AG09319 (cell line): ENCODE data around the gene PRKCG.
"Not testable (repeated sequence)": the region's sequence is repeated elsewhere in the genome, so short reads cannot be mapped to it uniquely, and the experiment has no call there.

ENCODE experiments used
- DNase-seq: peaks from one replicate; pipeline ENCODE4 v3.0.0-alpha.2; 2010; ENCODE audit warnings: low read depth; ENCODE audit errors: extremely low read depth
- CTCF ChIP-seq: IDR thresholded peaks from 2 replicates; pipeline ENCODE4 v1.5.1; 2011; ENCODE audit warnings: low read depth, mild to moderate bottlenecking, inconsistent platforms, low read length, moderate library complexity

Gene PRKCG

GRCh38 chr19:53881482-53882390 lies at the start of gene PRKCG:
PRKCG (plus strand) TSS chr19:53882197; CDS start chr19:53882495, 298 bp downstream.
- DNase-seq = no peak
- TF ChIP-seq CTCF = peak; percentile 35

GRCh38 chr19:53832861-53833260 lies 49.1 kb upstream of the PRKCG start:
- DNase-seq = not testable (repeated sequence)

- DNase-seq = not testable (repeated sequence)
These were observed 43.6 kb upstream of the PRKCG start for GRCh38 chr19:53838446-53838845.

GRCh38 chr19:53840241-53840640 lies 41.8 kb upstream of the PRKCG start:
- not testable (repeated sequence) for DNase-seq

- DNase-seq = peak; percentile 76
These were observed 41.1 kb upstream of the PRKCG start for GRCh38 chr19:53840914-53841313.

GRCh38 chr19:53844849-53845246 lies 37.1 kb upstream of the PRKCG start:
- no peak for TF ChIP-seq CTCF
- DNase-seq = no peak

GRCh38 chr19:53847555-53847954 lies 34.4 kb upstream of the PRKCG start:
- DNase-seq = no peak
- no peak for TF ChIP-seq CTCF

GRCh38 chr19:53849237-53849676 lies 32.7 kb upstream of the PRKCG start:
- no peak for DNase-seq
- no peak for TF ChIP-seq CTCF

GRCh38 chr19:53853707-53854106 lies 28.3 kb upstream of the PRKCG start:
- TF ChIP-seq CTCF = no peak
- DNase-seq = no peak
